Measurements from ENCODE around the gene BEST2.

The BEST2 gene

GRCh38 chr19:12802267-12803106, 50.9 kb downstream of the BEST2 start:
- DNase-seq = peak; percentile 56

DNA sequence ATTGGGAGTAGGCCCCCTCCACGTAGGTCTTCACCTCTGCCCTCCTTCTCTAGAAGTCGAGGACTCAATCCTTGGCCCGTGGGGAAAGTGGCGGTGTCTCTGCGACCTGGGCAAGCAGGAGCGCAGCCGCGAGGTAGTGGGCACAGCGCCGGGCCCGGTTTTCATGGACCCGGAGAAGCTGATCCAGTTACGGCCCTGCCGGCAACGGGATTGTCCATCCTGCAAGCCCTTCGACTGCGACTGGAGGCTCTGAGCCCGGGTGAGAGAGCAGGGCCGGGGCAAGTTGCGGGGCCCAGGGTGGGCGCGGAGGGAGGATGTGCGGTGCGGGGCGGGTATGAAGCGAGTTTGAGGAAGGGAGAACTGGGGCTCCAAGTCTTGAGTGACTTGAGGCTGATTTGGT, 52.5 kb downstream of the BEST2 start:
- no peak for DNase-seq

- peak; percentile 88 for DNase-seq
Observed at GRCh38 chr19:12806242-12807081, 54.9 kb downstream of the BEST2 start, which contains the start of gene RNASEH2A. TSS of gene RNASEH2A (plus strand) at chr19:12806584. CDS start at chr19:12806674, 90 bp downstream.
